AG04450 (cell line): ENCODE measurements around the gene AMOTL2. TPM values are rescaled to one million over a fixed set of nuclear protein-coding genes. Genes with fewer than 3 reads are reported as not detected.

ENCODE experiments used
- CTCF ChIA-PET: fragments of 300-600, 350-600 bp; formaldehyde crosslinking; extraction: SDS; loops from one replicate; lab custom pipeline; 2022; ENCODE audit warnings: antibody characterized with exemption, inconsistent platforms; lab: Charles Lee
- POLR2A ChIA-PET: fragments of 350-600 bp; formaldehyde crosslinking; extraction: SDS; loops from one replicate; lab custom pipeline; 2021; ENCODE audit warnings: antibody characterized with exemption, inconsistent platforms; lab: Yijun Ruan, JAX
- DNase-seq: peaks from one replicate; pipeline ENCODE4 v3.0.0-alpha.2; 2011; ENCODE audit warnings: low read depth, low spot score
- H3K27ac ChIP-seq: one replicate; pipeline ENCODE4 v1.5.1; 2012; ENCODE audit warnings: low read depth, low read length, control low read depth
- H3K27me3 ChIP-seq: one replicate; pipeline ENCODE4 v1.6.0; 2012; ENCODE audit warnings: low read length; ENCODE audit not compliant: control insufficient read depth, insufficient read depth
- H3K4me3 ChIP-seq: 2 replicates; pipeline ENCODE4 v1.5.1; 2011; ENCODE audit warnings: mild to moderate bottlenecking, low read depth, low read length, control low read depth
- H3K9me3 ChIP-seq: 2 replicates; pipeline ENCODE4 v1.5.1; 2012; ENCODE audit warnings: low read length; ENCODE audit not compliant: control insufficient read depth, insufficient read depth
- polyA minus RNA-seq: library from RNA; depleted of rRNA, polyadenylated mRNA; stranded (reverse); fragments of >200 nt; gene quantifications from 2 replicates; pipeline ENCODE4 v1.2.3, GENCODE V29; 2011; rRNA and poly(A)+ RNA removed
- polyA plus RNA-seq: library from polyadenylated mRNA; depleted of rRNA; stranded (reverse); fragments of >200 nt; gene quantifications from 2 replicates; pipeline ENCODE4 v1.2.3, GENCODE V29; 2011; rRNA removed
- TF ChIP-seq, protein P1 (sequence below): IDR thresholded peaks from 2 replicates; pipeline ENCODE4 v1.5.1; 2011; ENCODE audit warnings: low read depth, low read length, control low read depth, inconsistent platforms

The AMOTL2 gene
- 74.5 and 78.9 TPM in 2 replicates for polyA plus RNA-seq
- 111 and 136 TPM in 2 replicates for polyA minus RNA-seq

GRCh38 chr3:134374105-134374790, at the start of gene AMOTL2:
Gene AMOTL2, minus strand, starts transcription at chr3:134374447. Its CDS starts 3,014 bp downstream, at chr3:134371433.
- peak within 1 kb of the TSS; percentile 100 for H3K27ac ChIP-seq
- H3K9me3 ChIP-seq = peaks cover 8% of the 10 kb centered on the region; the same call in 1 of the 2 replicates
- H3K4me3 ChIP-seq = peak within 1 kb of the TSS; percentile 98
- H3K27me3 ChIP-seq = no peaks in the 10 kb centered on the region
- POLR2A ChIA-PET = interaction anchor here (0.5 to 7.0 kb wide), 30 partner anchors 10 to 530 kb away, joined by 3 to 72 read pairs (median 7); partner anchors contain the start of genes ANAPC13 and CEP63
- CTCF ChIA-PET = interaction anchor here (0.6 to 1.7 kb wide), 8 partner anchors 10 to 163 kb away, joined by 3 to 7 read pairs (median 4); no protein-coding TSS in a partner anchor
- peak; percentile 95 for DNase-seq
- TF ChIP-seq, protein P1, sequence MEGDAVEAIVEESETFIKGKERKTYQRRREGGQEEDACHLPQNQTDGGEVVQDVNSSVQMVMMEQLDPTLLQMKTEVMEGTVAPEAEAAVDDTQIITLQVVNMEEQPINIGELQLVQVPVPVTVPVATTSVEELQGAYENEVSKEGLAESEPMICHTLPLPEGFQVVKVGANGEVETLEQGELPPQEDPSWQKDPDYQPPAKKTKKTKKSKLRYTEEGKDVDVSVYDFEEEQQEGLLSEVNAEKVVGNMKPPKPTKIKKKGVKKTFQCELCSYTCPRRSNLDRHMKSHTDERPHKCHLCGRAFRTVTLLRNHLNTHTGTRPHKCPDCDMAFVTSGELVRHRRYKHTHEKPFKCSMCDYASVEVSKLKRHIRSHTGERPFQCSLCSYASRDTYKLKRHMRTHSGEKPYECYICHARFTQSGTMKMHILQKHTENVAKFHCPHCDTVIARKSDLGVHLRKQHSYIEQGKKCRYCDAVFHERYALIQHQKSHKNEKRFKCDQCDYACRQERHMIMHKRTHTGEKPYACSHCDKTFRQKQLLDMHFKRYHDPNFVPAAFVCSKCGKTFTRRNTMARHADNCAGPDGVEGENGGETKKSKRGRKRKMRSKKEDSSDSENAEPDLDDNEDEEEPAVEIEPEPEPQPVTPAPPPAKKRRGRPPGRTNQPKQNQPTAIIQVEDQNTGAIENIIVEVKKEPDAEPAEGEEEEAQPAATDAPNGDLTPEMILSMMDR = no peak

DNA sequence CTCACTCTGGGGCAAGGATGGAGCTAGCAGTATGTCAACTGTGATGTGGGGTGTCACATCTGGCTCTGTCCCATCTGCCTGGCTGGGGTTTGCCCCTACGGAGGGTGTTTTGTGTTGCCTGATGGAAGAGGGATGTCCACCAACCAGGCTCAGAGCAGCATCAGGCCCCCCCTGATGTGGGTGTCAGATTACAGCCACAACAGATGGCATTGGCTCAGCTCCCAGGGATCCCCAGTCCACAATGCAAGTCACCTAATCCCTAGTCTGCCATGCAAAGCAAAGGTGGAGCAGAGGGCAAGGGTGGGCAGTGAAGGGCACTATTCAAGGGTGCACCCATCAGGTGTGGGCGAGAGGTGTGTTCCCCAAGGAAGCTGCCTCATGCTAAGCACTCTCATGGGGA, 48.9 kb upstream of the AMOTL2 start:
- Histone ChIP-seq H3K4me3 (no peak overlapping the region), H3K27ac (no peak overlapping the region), H3K9me3 (no peaks in the 10 kb centered on the region), H3K27me3 (no peaks in the 10 kb centered on the region)
- CTCF ChIA-PET = interaction anchor here (1.8 kb wide), 1 partner anchor 50 kb away, joined by 4 read pairs; no protein-coding TSS in a partner anchor
- TF ChIP-seq, protein P1 = no peak
- POLR2A ChIA-PET = interaction anchor here (1.2 kb wide), 1 partner anchor 49 kb away, joined by 9 read pairs; the partner anchor contains the start of gene AMOTL2
- DNase-seq = no peak

DNA sequence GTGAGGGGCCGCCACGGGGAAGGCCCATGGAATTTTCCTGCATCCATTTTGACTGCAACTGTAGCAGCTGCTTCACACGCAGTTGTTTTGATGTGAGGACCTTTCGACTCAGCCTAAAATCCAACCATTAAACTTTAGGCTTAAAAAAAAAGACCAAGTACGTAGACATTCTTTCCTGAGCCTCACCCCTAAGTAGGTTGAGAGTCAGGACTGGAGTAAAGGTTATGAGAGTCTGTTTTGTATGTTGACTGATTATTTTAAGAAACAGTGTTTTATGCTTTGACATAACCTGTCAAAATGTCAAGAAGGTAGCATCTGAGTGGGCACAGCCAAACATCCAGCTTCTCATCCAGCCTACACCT, 45.7 kb upstream of the AMOTL2 start:
- no peaks in the 10 kb centered on the region for H3K9me3 ChIP-seq
- no peak overlapping the region for H3K4me3 ChIP-seq
- ChIA-PET POLR2A (interaction anchor here (0.7 kb wide), 1 partner anchor 26 kb away, joined by 4 read pairs; no protein-coding TSS in a partner anchor), CTCF (interaction anchor here (1.0 to 1.1 kb wide), 2 partner anchors 29 to 111 kb away, joined by 3 read pairs; no protein-coding TSS in a partner anchor)
- TF ChIP-seq, protein P1 = no peak
- H3K27ac ChIP-seq = no peak overlapping the region
- no peak for DNase-seq
- no peaks in the 10 kb centered on the region for H3K27me3 ChIP-seq

GRCh38 chr3:134419214-134419959, 45.1 kb upstream of the AMOTL2 start:
- POLR2A ChIA-PET = no interaction called here
- CTCF ChIA-PET = interaction anchor here (1.0 kb wide), 1 partner anchor 30 kb away, joined by 3 read pairs; no protein-coding TSS in a partner anchor

More at GRCh38 chr3:134419214-134419959, 45.1 kb upstream of the AMOTL2 start:
- H3K27me3 ChIP-seq = no peaks in the 10 kb centered on the region
- H3K9me3 ChIP-seq = no peaks in the 10 kb centered on the region; the same call in 1 of the 2 replicates
- TF ChIP-seq, protein P1 = no peak
- no peak overlapping the region for H3K4me3 ChIP-seq
- no peak for DNase-seq
- no peak overlapping the region for H3K27ac ChIP-seq
